ENCODE measurements around the gene UACA. TPM values are rescaled to one million over a fixed set of nuclear protein-coding genes. Genes with fewer than 3 reads are reported as not detected.

UACA gene
- total RNA-seq, 1 experiment from 2014 or later: 44.8 TPM

GRCh38 chr15:70625011-70625410, 138.3 kb downstream of the UACA start:
- TF ChIP-seq MYBL2 (CRISPR knock-in tag; IDR thresholded peaks at IDR 0.05) (no peak), TP53 (CRISPR knock-in tag; IDR thresholded peaks at IDR 0.05) (no peak), SMAD4 (CRISPR knock-in tag; IDR thresholded peaks at IDR 0.05) (no peak), ZMAT4 (CRISPR knock-in tag; IDR thresholded peaks at IDR 0.05) (no peak), USF1 (CRISPR knock-in tag; IDR thresholded peaks at IDR 0.05) (no peak), RORB (CRISPR knock-in tag; IDR thresholded peaks at IDR 0.05) (no peak), ZNF138 (CRISPR knock-in tag; conservative IDR thresholded peaks at IDR 0.05) (no peak), ESRRA (CRISPR knock-in tag; IDR thresholded peaks at IDR 0.05; ENCODE audit: borderline replicate concordance) (no peak), EMX1 (CRISPR knock-in tag; IDR thresholded peaks at IDR 0.05) (no peak), ZNF532 (CRISPR knock-in tag; IDR thresholded peaks at IDR 0.05; ENCODE audit: borderline replicate concordance) (no peak)
- DNase-seq (ENCODE audit: low spot score) (no peak), ATAC-seq (no peak)
- H3K36me3 Mint-ChIP-seq: peaks cover 15% of the 10 kb centered on the region
- ChIA-PET POLR2A (no interaction called here), CTCF (no interaction called here)
- H3K27ac Mint-ChIP-seq: no peak overlapping the region
- peaks cover 2% of the 10 kb centered on the region; the same call in 1 of the 2 replicates for H3K27me3 Mint-ChIP-seq (ENCODE audit: low read depth)
- peaks cover 27% of the 10 kb centered on the region for H3K9me3 Mint-ChIP-seq
- H3K4me1 Mint-ChIP-seq: peaks cover 14% of the 10 kb centered on the region
- no peak overlapping the region for H3K4me3 Mint-ChIP-seq

GRCh38 chr15:70618929-70619328, 144.4 kb downstream of the UACA start:
- Mint-ChIP-seq H3K27me3 (ENCODE audit: low read depth) (no peaks in the 10 kb centered on the region), H3K27ac (no peak overlapping the region), H3K4me1 (peaks cover 18% of the 10 kb centered on the region), H3K4me3 (no peak overlapping the region), H3K36me3 (peaks cover 15% of the 10 kb centered on the region), H3K9me3 (peaks cover 32% of the 10 kb centered on the region)
- TF ChIP-seq ZNF671 (CRISPR knock-in tag; IDR thresholded peaks at IDR 0.05) (no peak), TEAD1 (CRISPR knock-in tag; IDR thresholded peaks at IDR 0.05) (no peak), ERG (CRISPR knock-in tag; IDR thresholded peaks at IDR 0.05) (no peak), ZNF317 (CRISPR knock-in tag; IDR thresholded peaks at IDR 0.05; ENCODE audit: borderline replicate concordance, low read depth) (no peak), USF1 (CRISPR knock-in tag; IDR thresholded peaks at IDR 0.05) (no peak), MLX (CRISPR knock-in tag; IDR thresholded peaks at IDR 0.05) (no peak), IRF1 (CRISPR knock-in tag; IDR thresholded peaks at IDR 0.05) (no peak), FOXP4 (CRISPR knock-in tag; IDR thresholded peaks at IDR 0.05) (no peak), ZNF232 (CRISPR knock-in tag; IDR thresholded peaks at IDR 0.05) (no peak)
- ATAC-seq: no peak
- CTCF ChIA-PET: no interaction called here
- no peak for DNase-seq (ENCODE audit: low spot score)
- POLR2A ChIA-PET: no interaction called here
